Breast epithelium (tissue), 4 donors: ENCODE data around the gene MAPK8. TPM values are rescaled to one million over a fixed set of nuclear protein-coding genes. Genes with fewer than 3 reads are reported as not detected.

ENCODE experiments used
- DNase-seq, 2 donors: peaks; one replicate each; pipeline ENCODE4 v3.0.0-alpha.2; 2019; ENCODE audit warnings: low spot score in 2 of 2
- H3K27ac ChIP-seq, 2 donors: fragments of 200-600 bp; sonication (generic) in 1 of 2; one replicate each; pipeline ENCODE4 v1.5.1; 2016 to 2019; ENCODE audit warnings: mild to moderate bottlenecking in 1 of 2
- H3K27me3 ChIP-seq, 2 donors: fragments of 200-600 bp; sonication (generic) in 1 of 2; one replicate each; pipeline versions ENCODE4 v1.5.1 to v1.6.0; 2017 to 2019; ENCODE audit warnings: control low read depth in 1 of 2, mild to moderate bottlenecking in 1 of 2
- H3K36me3 ChIP-seq: fragments of 200-600 bp; one replicate; pipeline ENCODE4 v1.5.1; 2019
- H3K4me1 ChIP-seq, 2 donors: fragments of 200-600 bp; sonication (generic); one replicate each; pipeline ENCODE4 v1.5.1; 2016 to 2019; ENCODE audit warnings: control low read depth in 1 of 2
- H3K4me3 ChIP-seq, 3 donors: fragments of 200-600 bp; sonication (generic); 1 replicate in 2 of 3; 2 replicates in 1 of 3; pipeline ENCODE4 v1.5.1; 2016 to 2019; ENCODE audit warnings: mild to moderate bottlenecking in 3 of 3, moderate library complexity in 2 of 3
- H3K9me3 ChIP-seq, 2 donors: fragments of 200-600 bp; sonication (generic) in 1 of 2; one replicate each; pipeline ENCODE4 v1.5.1; 2016 to 2019; ENCODE audit warnings: control low read depth in 1 of 2
- CTCF ChIP-seq, 3 donors: fragments of 450-650 bp; IDR thresholded peaks; one replicate each; pipeline ENCODE4 v1.5.1; 2016 to 2017; ENCODE audit warnings: antibody characterized with exemption in 3 of 3, mild to moderate bottlenecking in 3 of 3, moderate library complexity in 3 of 3
- POLR2A ChIP-seq: fragments of 450-650 bp; IDR thresholded peaks from one replicate; pipeline ENCODE4 v1.6.1; 2016; ENCODE audit warnings: antibody characterized with exemption, mild to moderate bottlenecking, moderate library complexity
- POLR2AphosphoS5 ChIP-seq, 3 donors: sonication (generic); formaldehyde crosslinking; IDR thresholded peaks; one replicate each; pipeline ENCODE4 v1.6.1; 2017; ENCODE audit warnings: antibody characterized with exemption in 3 of 3
- intact Hi-C: fragments of 100-400 bp; cut with DNase I; formaldehyde crosslinking; loops from one replicate; pipeline ENCODE4 v1.15.1; 2023; ENCODE audit warnings: low total_unique reads
- total RNA-seq, 3 donors: library from RNA; depleted of rRNA; stranded (reverse); fragments of >200 nt; gene quantifications; one replicate each; pipeline ENCODE4 v1.1.0, GENCODE V29; 2016

The MAPK8 gene
- total RNA-seq, 3 donors from 2014 or later: 52.5 to 108 (median 74.1) TPM

- Histone ChIP-seq H3K27me3 (no peaks in the 10 kb centered on the region), H3K27ac (no peak overlapping the region), H3K4me1 (no peaks in the 10 kb centered on the region), H3K9me3 (peaks cover 0 to 4% of the 10 kb centered on the region in 2 donors), H3K36me3 (no peaks in the 10 kb centered on the region), H3K4me3 (no peak overlapping the region)
- TF ChIP-seq CTCF (IDR thresholded peaks at IDR 0.05) (no peak), POLR2A (no peak), POLR2AphosphoS5 (IDR thresholded peaks at IDR 0.05) (no peak)
- intact Hi-C loops: no loop called here
- DNase-seq: no peak
Observed at GRCh38 chr10:48477141-48477540, 170.7 kb downstream of the MAPK8 start.

- no peaks in the 10 kb centered on the region for H3K27me3 ChIP-seq
- H3K27ac ChIP-seq: no peak overlapping the region
- intact Hi-C loops: no loop called here
- no peaks in the 10 kb centered on the region for H3K4me1 ChIP-seq
- H3K4me3 ChIP-seq: no peak overlapping the region
- no peak for TF ChIP-seq POLR2AphosphoS5 (IDR thresholded peaks at IDR 0.05)
- no peak for TF ChIP-seq CTCF (IDR thresholded peaks at IDR 0.05)
- TF ChIP-seq POLR2A: no peak
- peaks cover 0 to 4% of the 10 kb centered on the region in 2 donors for H3K9me3 ChIP-seq
- no peak for DNase-seq
- H3K36me3 ChIP-seq: no peaks in the 10 kb centered on the region
Observed at GRCh38 chr10:48477616-48478015, 171.1 kb downstream of the MAPK8 start.

- Histone ChIP-seq H3K27ac (no peak overlapping the region), H3K36me3 (no peaks in the 10 kb centered on the region), H3K9me3 (no peaks in the 10 kb centered on the region), H3K4me3 (no peak overlapping the region), H3K27me3 (no peaks in the 10 kb centered on the region), H3K4me1 (no peaks in the 10 kb centered on the region)
- DNase-seq: no peak
- intact Hi-C loops: no loop called here
- no peak for TF ChIP-seq POLR2AphosphoS5 (IDR thresholded peaks at IDR 0.05)
- TF ChIP-seq CTCF (IDR thresholded peaks at IDR 0.05): no peak
- TF ChIP-seq POLR2A: no peak
Observed at GRCh38 chr10:48478469-48478868, 172.0 kb downstream of the MAPK8 start.

GRCh38 chr10:48478980-48479811 is 172.7 kb downstream of the MAPK8 start:
- TF ChIP-seq POLR2A (no peak), CTCF (IDR thresholded peaks at IDR 0.05) (no peak), POLR2AphosphoS5 (IDR thresholded peaks at IDR 0.05) (no peak)
- Histone ChIP-seq H3K27me3 (no peaks in the 10 kb centered on the region), H3K4me1 (no peaks in the 10 kb centered on the region), H3K9me3 (no peaks in the 10 kb centered on the region), H3K36me3 (no peaks in the 10 kb centered on the region), H3K4me3 (no peak overlapping the region), H3K27ac (no peak overlapping the region)
- intact Hi-C loops: no loop called here
- no peak for DNase-seq
